HepG2 (cell line): ENCODE measurements around the gene TEKT1. TPM values are rescaled to one million over a fixed set of nuclear protein-coding genes. Genes with fewer than 3 reads are reported as not detected.

ENCODE experiments used
- ATAC-seq: fragments of 200-7000 bp; cut with Tn5 transposase; 3 replicates; pipeline ENCODE4 v1.9.1; 2020; ENCODE audit warnings: mild to moderate bottlenecking, moderate library complexity
- BruUV-seq: library from RNA; stranded (reverse); fragments of 400-500 nt; replicated peaks from 2 replicates; lab custom pipeline; 2021; lab: Mats Ljungman, UMichigan
- CTCF ChIA-PET: fragments of 300-600 bp; formaldehyde crosslinking; extraction: SDS; loops from one replicate; lab custom pipeline; 2021; ENCODE audit warnings: low total read pairs, inconsistent platforms, low intra/inter-chr PET ratio; lab: Yijun Ruan, JAX
- POLR2A ChIA-PET: fragments of 350-600 bp; sonication (Branson Sonifier 250); formaldehyde crosslinking; loops from one replicate; lab custom pipeline; 2020; ENCODE audit warnings: antibody characterized with exemption, inconsistent platforms; lab: Yijun Ruan, JAX
- DNase-seq: peaks from one replicate; pipeline ENCODE4 v3.0.0-alpha.2; 2015; ENCODE audit warnings: low spot score
- FAIRE-seq: peaks from 3 replicates; lab custom pipeline; 2011; peaks lifted over from hg19 to GRCh38; lab: Jason Lieb, UNC
- H2AFZ ChIP-seq: one replicate; pipeline ENCODE4 v1.6.1; 2011; ENCODE audit warnings: low read length, inconsistent platforms
- H3K27ac ChIP-seq: fragments of 300-600 bp; 3 replicates; pipeline ENCODE4 v1.8.0; 2011; ENCODE audit warnings: mixed run types, mild to moderate bottlenecking, mixed read lengths, low read length, inconsistent platforms; ENCODE audit not compliant: insufficient read depth; ENCODE audit errors: extremely low read length
- H3K27me3 ChIP-seq, 2 experiments: fragments of 200-600 bp in 1 of 2; 2 replicates in 1 of 2; 3 replicates in 1 of 2; pipeline versions ENCODE4 v1.6.0 to v1.8.0; 2011; ENCODE audit warnings: low read length in 2 of 2, mild to moderate bottlenecking in 2 of 2, moderate library complexity in 2 of 2, inconsistent platforms in 1 of 2; ENCODE audit not compliant: insufficient read depth in 2 of 2, control insufficient read depth in 1 of 2
- H3K36me3 ChIP-seq, 2 experiments: fragments of 200-600 bp in 1 of 2; replicated peaks in 1 of 2; 2 replicates in 1 of 2; 3 replicates in 1 of 2; pipeline versions ENCODE4 v1.5.1 to v1.8.0; 2011; ENCODE audit warnings: low read length in 2 of 2, inconsistent platforms in 1 of 2; ENCODE audit not compliant: insufficient read depth in 2 of 2, control insufficient read depth in 1 of 2
- H3K4me1 ChIP-seq: 2 replicates; pipeline ENCODE4 v1.5.1; 2012; ENCODE audit warnings: low read length, inconsistent platforms; ENCODE audit not compliant: insufficient read depth
- H3K4me2 ChIP-seq: 2 replicates; pipeline ENCODE4 v1.6.0; 2011; ENCODE audit warnings: low read depth, low read length, inconsistent platforms
- H3K4me3 ChIP-seq, 3 experiments: fragments of 200-600 bp in 1 of 3; sonication (generic), shearing (Covaris generic) in 1 of 3; replicated peaks in 1 of 3; 2 replicates each; pipeline ENCODE4 v1.5.1; 2011 to 2016; ENCODE audit warnings: low read length in 3 of 3, inconsistent platforms in 2 of 3, low read depth in 2 of 3, mild to moderate bottlenecking in 2 of 3, control low read depth in 1 of 3, mixed read lengths in 1 of 3; ENCODE audit not compliant: insufficient read depth in 1 of 3
- H3K79me2 ChIP-seq: one replicate; pipeline ENCODE4 v1.6.1; 2011; ENCODE audit warnings: low read length, inconsistent platforms; ENCODE audit not compliant: insufficient read depth
- H3K9ac ChIP-seq: 2 replicates; pipeline ENCODE4 v1.6.0; 2011; ENCODE audit warnings: mild to moderate bottlenecking, low read depth, low read length, inconsistent platforms; ENCODE audit not compliant: insufficient read depth
- H3K9me3 ChIP-seq: 2 replicates; pipeline ENCODE4 v1.5.1; 2012; ENCODE audit warnings: mild to moderate bottlenecking, low read length
- H4K20me1 ChIP-seq: 2 replicates; pipeline ENCODE4 v1.6.0; 2011; ENCODE audit warnings: inconsistent platforms, mild to moderate bottlenecking, low read length, moderate library complexity; ENCODE audit not compliant: insufficient read depth
- CTCF ChIP-seq: sonication (generic); formaldehyde crosslinking; IDR thresholded peaks from 2 replicates; pipeline ENCODE4 v1.5.0; 2020; ENCODE audit warnings: mild to moderate bottlenecking, missing genetic modification reagents, moderate library complexity
- MTA3 ChIP-seq: sonication (generic); formaldehyde crosslinking; IDR thresholded peaks from 2 replicates; pipeline ENCODE4 v1.4.0; 2020; ENCODE audit warnings: missing genetic modification reagents
- STAG1 ChIP-seq: sonication (generic); formaldehyde crosslinking; IDR thresholded peaks from 2 replicates; pipeline ENCODE4 v1.4.0; 2020; ENCODE audit warnings: missing genetic modification reagents
- ZNF607 ChIP-seq: sonication (generic); formaldehyde crosslinking; IDR thresholded peaks from 2 replicates; pipeline ENCODE4 v1.5.1; 2020; ENCODE audit warnings: missing genetic modification reagents, mild to moderate bottlenecking, borderline replicate concordance
- WGBS: methylation state at CpG from one replicate; pipeline ENCODE4 v1.1.6; 2017; ENCODE audit warnings: low lambda C conversion rate; 5-methylcytosine and 5-hydroxymethylcytosine counted together
- in situ Hi-C: cut with HindIII; loops from 2 replicates; pipeline ENCODE4 v1.10.0; 2017; ENCODE audit warnings: low pct_unique_long_range_greater_than_20kb; ENCODE audit not compliant: extremely low pct_ligation_motif_present
- intact Hi-C: fragments of 100-400 bp; cut with micrococcal nuclease; formaldehyde crosslinking; loops from one replicate; pipeline ENCODE4 v1.10.0; 2022; ENCODE audit not compliant: unreplicated experiment
- polyA plus RNA-seq, 8 experiments: library from polyadenylated mRNA; depleted of rRNA in 3 of 8; stranded (reverse) in 7 of 8; unstranded in 1 of 8; fragments of >200 nt; fragmentation: Illumina TruSeq in 4 of 8; extraction: Trizol in 4 of 8; gene quantifications; 2 replicates each; pipeline versions ENCODE4 v1.2.1 to v1.2.3, GENCODE V29; 2011 to 2016; ENCODE audit warnings: low read depth in 4 of 8, missing spikeins in 1 of 8, mixed read lengths in 1 of 8; ENCODE audit not compliant: insufficient read depth in 1 of 8
- total RNA-seq, 5 experiments: library from RNA; depleted of rRNA; stranded (reverse); fragments of >200 nt; fragmentation: Illumina TruSeq; extraction: Trizol; gene quantifications; 2 replicates each; pipeline ENCODE4 v1.2.3, GENCODE V29; 2016; ENCODE audit warnings: low read depth in 1 of 5

The TEKT1 gene
- total and polyA plus RNA-seq, 2 of the 13 experiments (the other 11 are each of a cell fraction or from before 2014, with no cell fraction given) = not detected

- no peak for TF ChIP-seq MTA3
Observed at GRCh38 chr17:6752068-6752909, 79.2 kb downstream of the TEKT1 start (continued).

DNA sequence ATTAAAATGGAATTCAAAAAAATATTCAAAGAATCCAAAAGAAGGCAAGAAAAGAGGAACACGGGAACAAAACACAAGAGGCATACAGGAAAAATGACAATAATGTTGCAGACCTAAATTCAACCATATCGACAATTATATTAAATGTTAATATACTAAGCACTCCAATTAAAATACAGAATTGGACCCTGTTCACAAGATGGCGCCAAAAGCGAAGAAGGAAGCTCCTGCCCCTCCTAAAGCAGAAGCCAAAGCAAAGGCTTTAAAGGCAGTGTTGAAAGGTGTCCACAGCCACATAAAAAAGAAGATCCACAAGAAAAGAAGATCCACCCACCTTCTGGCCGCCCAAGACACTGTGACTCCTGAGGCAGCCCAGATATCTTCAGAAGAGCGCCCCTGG, 82.0 kb downstream of the TEKT1 start:
- intact Hi-C loops = no loop called here
- no peaks in the 10 kb centered on the region for H3K27me3 ChIP-seq
- DNase-seq = no peak
- no peak for TF ChIP-seq ZNF607 (CRISPR knock-in tag)
- peak; percentile 60 for TF ChIP-seq STAG1 (CRISPR knock-in tag)
- peak; percentile 51 for TF ChIP-seq CTCF (CRISPR knock-in tag)
- no peak overlapping the region for H3K27ac ChIP-seq
- no peak overlapping the region for H3K9ac ChIP-seq
- WGBS = 39% methylated on average over 6 of the region's 6 CpGs
- H3K9me3 ChIP-seq = no peaks in the 10 kb centered on the region
- BruUV-seq = no TSS peak
- H3K4me2 ChIP-seq = no peak overlapping the region
- ATAC-seq = no peak
- H4K20me1 ChIP-seq = no peaks in the 10 kb centered on the region
- H3K4me1 ChIP-seq = peaks cover 27% of the 10 kb centered on the region
- in situ Hi-C loops = no loop called here
- no peak overlapping the region for H3K4me3 ChIP-seq
- no peak overlapping the region for H2AFZ ChIP-seq
- no peaks in the 10 kb centered on the region for H3K36me3 ChIP-seq
- POLR2A ChIA-PET = no interaction called here
- H3K79me2 ChIP-seq = no peaks in the 10 kb centered on the region
- FAIRE-seq = no peak
- CTCF ChIA-PET = no interaction called here
